Epithelial cell of proximal tubule (primary cell): ENCODE results near the gene SPRR1B. TPM values are rescaled to one million over a fixed set of nuclear protein-coding genes. Genes with fewer than 3 reads are reported as not detected.

Source experiments
- DNase-seq: peaks from one replicate; pipeline ENCODE4 v3.0.0-alpha.2; 2011; ENCODE audit warnings: low read depth
- H3K4me3 ChIP-seq: 2 replicates; pipeline ENCODE4 v1.5.1; 2011; ENCODE audit warnings: low read depth, mild to moderate bottlenecking, low read length
- total RNA-seq: library from RNA; depleted of rRNA; stranded (reverse); fragments of >200 nt; gene quantifications from 2 replicates; pipeline ENCODE4 v1.2.3, GENCODE V29; 2015
- TF ChIP-seq, protein P1 (sequence below): conservative IDR thresholded peaks from 2 replicates; pipeline ENCODE4 v1.5.1; 2012; ENCODE audit warnings: low read depth, mild to moderate bottlenecking, low read length

SPRR1B gene, protein sequence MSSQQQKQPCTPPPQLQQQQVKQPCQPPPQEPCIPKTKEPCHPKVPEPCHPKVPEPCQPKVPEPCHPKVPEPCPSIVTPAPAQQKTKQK
- total RNA-seq = 0.75 TPM in 1 of 2 replicates, not detected in the other

DNA sequence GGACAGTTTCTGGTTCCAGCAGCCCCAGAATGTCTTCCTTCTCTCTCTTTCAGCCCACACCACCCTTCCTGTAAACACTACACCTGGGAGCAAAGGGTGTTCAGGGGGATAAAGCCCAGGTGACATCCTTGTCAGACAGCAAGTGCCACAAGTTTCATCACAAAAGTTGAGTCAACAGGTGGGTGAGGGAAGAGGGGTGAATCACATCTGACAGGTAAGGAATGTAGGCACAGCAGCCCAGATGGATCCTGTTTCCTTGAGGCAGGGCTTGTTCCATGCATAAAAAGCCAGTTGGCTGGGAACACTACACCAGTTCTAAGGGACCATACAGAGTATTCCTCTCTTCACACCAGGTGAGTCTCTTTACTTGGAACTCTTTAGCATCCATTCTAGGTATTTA is at the start of gene SPRR1B:
Gene SPRR1B, plus strand, starts transcription at position 309 of the 400 bp plus-strand sequence. CDS start 1,143 bp downstream, outside the sequence.
- H3K4me3 ChIP-seq = no peak within 1 kb of the TSS
- TF ChIP-seq, protein P1, sequence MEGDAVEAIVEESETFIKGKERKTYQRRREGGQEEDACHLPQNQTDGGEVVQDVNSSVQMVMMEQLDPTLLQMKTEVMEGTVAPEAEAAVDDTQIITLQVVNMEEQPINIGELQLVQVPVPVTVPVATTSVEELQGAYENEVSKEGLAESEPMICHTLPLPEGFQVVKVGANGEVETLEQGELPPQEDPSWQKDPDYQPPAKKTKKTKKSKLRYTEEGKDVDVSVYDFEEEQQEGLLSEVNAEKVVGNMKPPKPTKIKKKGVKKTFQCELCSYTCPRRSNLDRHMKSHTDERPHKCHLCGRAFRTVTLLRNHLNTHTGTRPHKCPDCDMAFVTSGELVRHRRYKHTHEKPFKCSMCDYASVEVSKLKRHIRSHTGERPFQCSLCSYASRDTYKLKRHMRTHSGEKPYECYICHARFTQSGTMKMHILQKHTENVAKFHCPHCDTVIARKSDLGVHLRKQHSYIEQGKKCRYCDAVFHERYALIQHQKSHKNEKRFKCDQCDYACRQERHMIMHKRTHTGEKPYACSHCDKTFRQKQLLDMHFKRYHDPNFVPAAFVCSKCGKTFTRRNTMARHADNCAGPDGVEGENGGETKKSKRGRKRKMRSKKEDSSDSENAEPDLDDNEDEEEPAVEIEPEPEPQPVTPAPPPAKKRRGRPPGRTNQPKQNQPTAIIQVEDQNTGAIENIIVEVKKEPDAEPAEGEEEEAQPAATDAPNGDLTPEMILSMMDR = no peak
- no peak for DNase-seq

DNA sequence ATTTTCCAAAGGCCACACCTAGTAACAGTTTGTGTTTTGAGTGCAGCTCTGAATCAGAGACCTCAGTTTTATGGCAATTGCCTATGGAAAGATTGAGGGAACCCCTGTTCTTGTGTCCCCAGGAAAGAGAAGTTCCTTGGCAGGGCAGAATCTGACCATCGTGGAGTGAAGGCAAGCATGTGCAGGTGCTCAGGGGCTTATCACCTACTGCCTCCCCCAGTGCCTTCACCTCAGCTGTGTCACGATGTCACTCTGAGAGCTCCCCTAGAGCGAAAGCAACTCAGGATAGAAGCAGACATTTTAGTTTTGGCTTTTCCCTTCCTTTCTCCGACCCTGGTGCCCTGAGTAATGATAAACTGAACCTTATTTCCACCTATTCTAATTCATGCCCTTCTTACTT is 48.9 kb upstream of the SPRR1B start:
- DNase-seq = no peak
- no peak overlapping the region for H3K4me3 ChIP-seq
- TF ChIP-seq, protein P1 = no peak

DNA sequence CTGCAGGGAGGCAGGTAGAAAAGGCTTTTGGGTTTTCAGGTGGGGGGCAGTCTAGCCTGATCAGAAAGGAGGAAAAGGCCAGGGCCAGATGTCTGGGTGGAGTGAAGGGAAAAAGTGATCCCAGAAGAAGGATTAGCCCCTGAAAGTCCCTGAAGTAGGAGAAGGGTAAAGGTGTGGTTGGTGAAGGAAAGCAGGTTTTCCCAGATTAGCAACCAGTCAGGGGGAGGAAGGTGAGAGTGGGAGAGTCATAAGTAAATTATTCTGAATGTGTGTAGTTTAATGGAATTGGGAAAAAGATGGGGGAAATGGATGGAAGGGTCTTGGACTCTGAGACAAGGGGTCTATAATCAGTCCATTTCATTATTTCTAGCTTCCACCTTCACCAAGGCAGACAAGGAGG is 47.8 kb upstream of the SPRR1B start:
- no peak overlapping the region for H3K4me3 ChIP-seq
- no peak for DNase-seq
- TF ChIP-seq, protein P1 = no peak

DNA sequence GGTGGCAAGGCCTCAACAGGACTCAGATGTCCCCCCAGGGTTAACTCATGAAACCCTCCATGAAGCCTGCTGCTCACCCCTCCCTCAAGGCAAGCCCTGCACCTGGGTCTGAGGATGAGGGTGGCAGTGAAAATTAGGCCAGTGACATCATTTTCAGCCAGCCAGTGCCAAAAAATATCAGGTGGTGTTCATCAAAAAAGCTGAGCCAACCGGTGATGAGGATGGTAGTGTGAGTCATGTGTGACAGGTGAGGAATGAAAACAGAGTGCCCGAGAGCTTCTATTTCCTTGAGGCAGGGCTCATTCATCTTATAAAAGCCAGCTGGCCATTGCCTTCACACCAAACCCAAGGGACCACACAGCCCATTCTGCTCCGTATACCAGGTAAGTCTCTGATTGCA is 47.3 kb upstream of the SPRR1B start, which contains the start of gene SPRR1A:
Gene SPRR1A, plus strand, starts transcription at position 339 of the 400 bp plus-strand sequence. CDS start 1,150 bp downstream, outside the sequence.
- TF ChIP-seq, protein P1 = no peak
- no peak for DNase-seq
- H3K4me3 ChIP-seq = no peak within 1 kb of the TSS

DNA sequence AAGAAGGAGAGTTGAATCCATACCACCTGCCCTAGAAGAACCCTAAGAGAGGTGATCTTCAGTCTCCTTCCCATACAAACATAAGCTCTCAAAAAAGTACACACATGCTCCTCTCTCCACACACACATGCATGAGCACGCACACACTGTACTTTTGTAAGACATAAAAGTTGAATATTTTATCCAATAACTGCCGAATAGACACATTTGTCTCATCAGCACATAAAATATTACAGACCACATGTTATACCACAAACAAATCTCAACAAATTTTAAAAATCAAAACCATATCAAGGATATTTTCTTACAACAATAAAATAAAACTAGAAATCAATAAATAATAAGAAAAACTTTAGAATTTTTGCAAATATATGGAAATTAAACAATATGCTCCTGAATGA is 44.4 kb upstream of the SPRR1B start:
- no peak for DNase-seq
- H3K4me3 ChIP-seq = no peak overlapping the region
- TF ChIP-seq, protein P1 = no peak

DNA sequence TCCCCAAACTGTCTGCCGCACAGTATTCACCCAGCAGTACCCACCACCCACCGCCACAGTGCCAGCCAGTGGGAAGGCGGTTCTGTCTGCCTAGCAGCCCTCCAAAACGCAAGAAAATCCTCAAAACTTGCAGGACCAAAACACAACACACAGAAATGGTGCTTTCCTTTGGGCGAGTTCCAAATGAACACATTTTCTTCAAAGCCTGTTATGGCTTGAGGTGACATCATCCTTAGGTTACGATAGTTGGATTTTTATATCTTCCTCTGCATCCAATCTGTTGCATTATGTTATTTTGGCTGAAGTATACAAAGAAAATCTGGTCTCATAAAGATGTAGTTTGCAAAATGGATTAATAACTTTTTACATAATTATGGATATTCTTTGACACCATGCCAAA is 37.8 kb upstream of the SPRR1B start:
- H3K4me3 ChIP-seq = no peak overlapping the region
- TF ChIP-seq, protein P1 = no peak
- no peak for DNase-seq

DNA sequence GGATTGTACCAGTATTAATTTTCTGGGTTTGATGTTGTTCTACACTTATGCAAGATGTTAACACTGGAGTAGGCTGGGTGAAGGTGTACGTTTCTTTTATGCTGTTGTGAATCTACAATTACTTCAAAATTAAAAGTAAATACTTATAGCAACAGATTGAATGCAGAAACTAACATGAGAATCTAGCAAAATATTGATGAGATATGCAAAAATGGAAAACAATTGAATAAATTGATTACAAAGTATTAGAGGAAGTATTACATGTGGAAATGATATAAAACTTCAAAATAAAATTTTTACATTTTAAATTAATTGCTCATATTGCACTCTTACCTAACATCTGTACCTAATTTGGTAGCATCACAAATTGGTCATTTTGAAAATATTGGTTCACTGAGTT is 35.2 kb upstream of the SPRR1B start:
- H3K4me3 ChIP-seq = no peak overlapping the region
- no peak for DNase-seq
- TF ChIP-seq, protein P1 = no peak
